IMR-90 (cell line): ENCODE measurements around the gene TTC1. TPM values are rescaled to one million over a fixed set of nuclear protein-coding genes. Genes with fewer than 3 reads are reported as not detected.

Experiments used
- ATAC-seq: fragments of 200-7000 bp; cut with Tn5 transposase; 2 replicates; pipeline ENCODE4 v1.9.1; 2020; ENCODE audit warnings: low read depth, mild to moderate bottlenecking, moderate library complexity
- BruUV-seq: library from RNA; stranded (reverse); fragments of 400-500 nt; replicated peaks from 2 replicates; lab custom pipeline; 2021; lab: Mats Ljungman, UMichigan
- CTCF ChIA-PET: fragments of 300-600 bp; formaldehyde crosslinking; extraction: SDS; loops from one replicate; lab custom pipeline; 2021; ENCODE audit warnings: antibody characterized with exemption; lab: Yijun Ruan, JAX
- POLR2A ChIA-PET: fragments of 300-600 bp; sonication (Branson Sonifier 250); formaldehyde crosslinking; loops from one replicate; lab custom pipeline; 2022; ENCODE audit warnings: antibody characterized with exemption; ENCODE audit not compliant: unreplicated experiment; lab: Charles Lee
- DNase-seq: peaks from one replicate; pipeline ENCODE4 v3.0.0; 2013
- H2AFZ ChIP-seq: replicated peaks from 2 replicates; pipeline ENCODE3; 2013; ENCODE audit warnings: low read length, mild to moderate bottlenecking; ENCODE audit not compliant: poor library complexity
- H2AK5ac ChIP-seq: 2 replicates; pipeline ENCODE4 v1.6.1; 2013; ENCODE audit warnings: low read depth, low read length, inconsistent platforms
- H2AK9ac ChIP-seq: replicated peaks from 2 replicates; pipeline ENCODE3; 2013; ENCODE audit warnings: mild to moderate bottlenecking, low read depth, low read length, moderate library complexity; ENCODE audit not compliant: poor library complexity
- H2BK120ac ChIP-seq: 2 replicates; pipeline ENCODE4 v1.6.1; 2013; ENCODE audit warnings: low read depth, low read length, inconsistent platforms
- H2BK15ac ChIP-seq: 3 replicates; pipeline ENCODE4 v1.6.1; 2013; ENCODE audit warnings: low read depth, low read length, inconsistent platforms
- H2BK20ac ChIP-seq: 2 replicates; pipeline ENCODE4 v1.6.1; 2013; ENCODE audit warnings: low read depth, mild to moderate bottlenecking, inconsistent platforms, low read length, moderate library complexity
- H2BK5ac ChIP-seq: 2 replicates; pipeline ENCODE4 v1.6.1; 2013; ENCODE audit warnings: mild to moderate bottlenecking, low read depth, low read length, inconsistent platforms; ENCODE audit not compliant: poor library complexity, severe bottlenecking
- H3K14ac ChIP-seq: replicated peaks from 2 replicates; pipeline ENCODE4 v1.6.1; 2013; ENCODE audit warnings: low read depth, low read length, inconsistent platforms
- H3K18ac ChIP-seq: 2 replicates; pipeline ENCODE4 v1.6.1; 2013; ENCODE audit warnings: low read depth, low read length, control low read depth
- H3K23ac ChIP-seq: 2 replicates; pipeline ENCODE4 v1.6.1; 2013; ENCODE audit warnings: low read depth, low read length, inconsistent platforms
- H3K27ac ChIP-seq: 2 replicates; pipeline ENCODE4 v1.5.1; 2013; ENCODE audit warnings: mild to moderate bottlenecking, control low read depth, low read length; ENCODE audit not compliant: insufficient read depth
- H3K27me3 ChIP-seq: 2 replicates; pipeline ENCODE4 v1.6.1; 2013; ENCODE audit warnings: low read length; ENCODE audit not compliant: control insufficient read depth, insufficient read depth
- H3K36me3 ChIP-seq: 2 replicates; pipeline ENCODE4 v1.6.1; 2013; ENCODE audit warnings: low read length, mixed read lengths; ENCODE audit not compliant: control insufficient read depth, insufficient read depth
- H3K4ac ChIP-seq: 2 replicates; pipeline ENCODE4 v1.6.1; 2013; ENCODE audit warnings: low read depth, low read length, inconsistent platforms
- H3K4me1 ChIP-seq: 2 replicates; pipeline ENCODE4 v1.6.1; 2013; ENCODE audit warnings: low read length, mixed read lengths; ENCODE audit not compliant: control insufficient read depth, insufficient read depth
- H3K4me2 ChIP-seq: 2 replicates; pipeline ENCODE4 v1.6.1; 2013; ENCODE audit warnings: low read depth, mild to moderate bottlenecking, control low read depth, low read length, moderate library complexity
- H3K4me3 ChIP-seq: 2 replicates; pipeline ENCODE4 v1.5.1; 2013; ENCODE audit warnings: low read depth, mild to moderate bottlenecking, control low read depth, low read length, moderate library complexity; ENCODE audit not compliant: insufficient read depth
- H3K56ac ChIP-seq: 2 replicates; pipeline ENCODE4 v1.6.1; 2013; ENCODE audit warnings: low read length, inconsistent platforms; ENCODE audit not compliant: insufficient read depth; ENCODE audit errors: extremely low read depth
- H3K79me1 ChIP-seq, 2 experiments: 2 replicates each; pipeline ENCODE4 v1.6.1; 2013; ENCODE audit warnings: low read length in 2 of 2, inconsistent platforms in 1 of 2, low read depth in 1 of 2
- H3K9ac ChIP-seq: 2 replicates; pipeline ENCODE4 v1.6.1; 2013; ENCODE audit warnings: low read depth, low read length, control low read depth
- H3K9me1 ChIP-seq: 2 replicates; pipeline ENCODE4 v1.6.1; 2013; ENCODE audit warnings: low read length, inconsistent platforms; ENCODE audit not compliant: insufficient read depth
- H3K9me3 ChIP-seq: 2 replicates; pipeline ENCODE4 v1.6.1; 2013; ENCODE audit warnings: low read length; ENCODE audit not compliant: control insufficient read depth, insufficient read depth
- H4K20me1 ChIP-seq: 2 replicates; pipeline ENCODE4 v1.6.1; 2013; ENCODE audit warnings: low read length, inconsistent platforms; ENCODE audit not compliant: insufficient read depth
- H4K5ac ChIP-seq: 2 replicates; pipeline ENCODE4 v1.6.1; 2013; ENCODE audit warnings: mild to moderate bottlenecking, low read depth, low read length, control low read depth
- H4K8ac ChIP-seq, 2 experiments: 2 replicates each; pipeline ENCODE4 v1.6.1; 2013; ENCODE audit warnings: low read depth in 2 of 2, low read length in 2 of 2, control low read depth in 1 of 2, inconsistent platforms in 1 of 2
- H4K91ac ChIP-seq: 2 replicates; pipeline ENCODE4 v1.6.1; 2013; ENCODE audit warnings: low read depth, low read length, inconsistent platforms; ENCODE audit not compliant: insufficient read depth
- CTCF ChIP-seq: conservative IDR thresholded peaks from 2 replicates; pipeline ENCODE4 v1.5.1; 2012; ENCODE audit warnings: mild to moderate bottlenecking, low read depth, low read length, improper control_type of control experiment
- WGBS, 2 experiments: methylation state at CpG; one replicate each; pipeline versions ENCODE4 v1.1.5 to v1.1.7; 2013; ENCODE audit warnings: missing lambda C conversion rate in 2 of 2; ENCODE audit not compliant: insufficient read length in 1 of 2; ENCODE audit errors: extremely low coverage in 2 of 2; 5-methylcytosine and 5-hydroxymethylcytosine counted together
- dilution Hi-C: fragments of 300-500 bp; cut with HindIII; formaldehyde crosslinking; loops from one replicate; pipeline ENCODE4 v1.14.3; 2018; ENCODE audit warnings: low sequenced_read_pairs; ENCODE audit not compliant: unreplicated experiment
- in situ Hi-C: fragments of 300-500 bp; cut with MboI; formaldehyde crosslinking; loops from 3 replicates; pipeline ENCODE4 v1.14.3; 2019; ENCODE audit warnings: low sequenced_read_pairs, inconsistent platforms, mixed read lengths
- intact Hi-C: fragments of 100-400 bp; cut with micrococcal nuclease; formaldehyde crosslinking; loops from 2 replicates; pipeline ENCODE4 v1.10.0; 2022
- polyA plus RNA-seq, 3 experiments: library from polyadenylated mRNA; depleted of rRNA; stranded (reverse); fragments of >200 nt; gene quantifications; 2 replicates each; pipeline ENCODE4 v1.2.3, GENCODE V29; 2012; ENCODE audit warnings: low replicate concordance in 1 of 3
- total RNA-seq: library from RNA; depleted of rRNA; stranded (reverse); fragments of >200 nt; gene quantifications from 2 replicates; pipeline ENCODE4 v1.2.3, GENCODE V29; 2012

TTC1 gene
- total and polyA plus RNA-seq, 2 of the 4 experiments (the other 2 are of a cell fraction): 23.1 to 41.1 TPM

GRCh38 chr5:160047423-160047822 is 38.5 kb downstream of the TTC1 start:
- H3K9me3 ChIP-seq: no peaks in the 10 kb centered on the region
- dilution Hi-C loops: no loop called here
- CTCF ChIA-PET: no interaction called here
- no peaks in the 10 kb centered on the region for H3K4me1 ChIP-seq
- POLR2A ChIA-PET: no interaction called here
- no peak overlapping the region for H3K14ac ChIP-seq
- no peak overlapping the region for H2BK5ac ChIP-seq
- ATAC-seq: no peak
- H3K23ac ChIP-seq: no peak overlapping the region
- no peak overlapping the region for H3K4me2 ChIP-seq
- no peak overlapping the region; the same call in 1 of the 2 replicates for H3K4ac ChIP-seq
- H3K4me3 ChIP-seq: no peak overlapping the region
- no peak overlapping the region for H3K27ac ChIP-seq
- no peak overlapping the region for H3K9ac ChIP-seq
- H2AK5ac ChIP-seq: no peak overlapping the region
- TF ChIP-seq CTCF: no peak
- no peak overlapping the region for H2AK9ac ChIP-seq
- intact Hi-C loops: no loop called here
- DNase-seq: no peak
- H4K20me1 ChIP-seq: no peaks in the 10 kb centered on the region
- H3K56ac ChIP-seq: no peak overlapping the region
- peaks cover 17% of the 10 kb centered on the region for H3K36me3 ChIP-seq
- in situ Hi-C loops: no loop called here
- H3K9me1 ChIP-seq: peaks cover 4% of the 10 kb centered on the region; the same call in 1 of the 2 replicates
- WGBS, 2 experiments: 100% methylated on average over 1 of the region's 3 CpGs; no CpG with 5 or more reads in 1 of the 2 experiments
- peaks cover 0 to 8% of the 10 kb centered on the region in 2 experiments; a peak in 3 of 4 replicates for H3K79me1 ChIP-seq
- no TSS peak for BruUV-seq
- H3K27me3 ChIP-seq: no peaks in the 10 kb centered on the region
- H4K8ac ChIP-seq: no peak overlapping the region
- H4K5ac ChIP-seq: no peak overlapping the region
- no peak overlapping the region for H2AFZ ChIP-seq
- H4K91ac ChIP-seq: no peak overlapping the region
- no peak overlapping the region for H2BK15ac ChIP-seq
- H2BK20ac ChIP-seq: no peak overlapping the region
- H2BK120ac ChIP-seq: no peak overlapping the region
- no peak overlapping the region for H3K18ac ChIP-seq
